Aorta (tissue), 5 donors: ENCODE data around the gene ERVK3-1. TPM values are rescaled to one million over a fixed set of nuclear protein-coding genes. Genes with fewer than 3 reads are reported as not detected.
A peak's percentile ranks its signal among the peaks of the same experiment; 100 is the strongest.
"Not testable (repeated sequence)": the region's sequence is repeated elsewhere in the genome, so short reads cannot be mapped to it uniquely, and the experiment has no call there.

Experiments
- ATAC-seq: fragments of 200-7000 bp; cut with Tn5 transposase; one replicate; pipeline ENCODE4 v1.9.1; 2022; ENCODE audit warnings: moderate library complexity; ENCODE audit not compliant: low FRiP score
- DNase-seq, 2 donors: peaks; one replicate each; pipeline ENCODE4 v3.0.0-alpha.2; 2020
- H3K27ac ChIP-seq, 2 donors: one replicate each; pipeline ENCODE4 v1.5.1; 2013; ENCODE audit warnings: low read length in 2 of 2, mild to moderate bottlenecking in 2 of 2, moderate library complexity in 2 of 2, control low read depth in 1 of 2, inconsistent platforms in 1 of 2, low read depth in 1 of 2
- H3K27me3 ChIP-seq, 2 donors: one replicate each; pipeline ENCODE4 v1.6.1; 2013; ENCODE audit warnings: control low read depth in 1 of 2, low read length in 1 of 2, mild to moderate bottlenecking in 1 of 2, moderate library complexity in 1 of 2; ENCODE audit not compliant: insufficient read depth in 2 of 2, control insufficient read depth in 1 of 2
- H3K36me3 ChIP-seq, 2 donors: one replicate each; pipeline ENCODE4 v1.6.1; 2013; ENCODE audit warnings: control low read depth in 1 of 2, low read length in 1 of 2, mild to moderate bottlenecking in 1 of 2; ENCODE audit not compliant: insufficient read depth in 2 of 2, control insufficient read depth in 1 of 2
- H3K4me1 ChIP-seq, 2 donors: one replicate each; pipeline ENCODE4 v1.6.1; 2013; ENCODE audit warnings: low read length in 2 of 2, control low read depth in 1 of 2, mild to moderate bottlenecking in 1 of 2, moderate library complexity in 1 of 2; ENCODE audit not compliant: insufficient read depth in 2 of 2, control insufficient read depth in 1 of 2
- H3K4me3 ChIP-seq, 2 donors: one replicate each; pipeline ENCODE4 v1.5.1; 2013; ENCODE audit warnings: low read length in 2 of 2, control low read depth in 1 of 2, mild to moderate bottlenecking in 1 of 2
- H3K9me3 ChIP-seq: one replicate; pipeline ENCODE4 v1.6.1; 2013; ENCODE audit warnings: mild to moderate bottlenecking, low read length; ENCODE audit not compliant: control insufficient read depth
- WGBS, 2 donors: extraction: QIAGEN DNeasy Blood & Tissue Kit; methylation state at CpG; one replicate each; pipeline ENCODE4 v1.1.7; 2013; 5-methylcytosine and 5-hydroxymethylcytosine counted together
- intact Hi-C, 2 donors: fragments of 100-400 bp; cut with DNase I; formaldehyde crosslinking; loops; one replicate each; pipeline versions ENCODE4 v1.14.2 to v1.15.0; 2022
- polyA plus RNA-seq, 2 donors: library from polyadenylated mRNA; stranded (reverse); fragments of 200-250 nt; gene quantifications; one replicate each; pipeline ENCODE4 v1.2.3, GENCODE V29; 2013
- total RNA-seq, 2 donors: library from RNA; stranded (reverse); fragmentation: NEBNext Ultra II Directional; extraction: Animal tissue kit (Norgen Biotek cat#: 25700); gene quantifications; one replicate each; pipeline ENCODE4 v1.2.1, GENCODE V29; 2021
- donor health status: healthy with polysubstance abuse.
- donor health status: Bipolar disorder and iron deficiency.
- donor health status: DM: no; HTN: no; CAD: no.
- donor health status: DM: no; HTN: no; CAD: no.
- donor health status: DM: yes; HTN: yes; CAD: no.

ERVK3-1 gene
- total and polyA plus RNA-seq, 4 donors: 26.4 to 48.1 (median 34.0) TPM

DNA sequence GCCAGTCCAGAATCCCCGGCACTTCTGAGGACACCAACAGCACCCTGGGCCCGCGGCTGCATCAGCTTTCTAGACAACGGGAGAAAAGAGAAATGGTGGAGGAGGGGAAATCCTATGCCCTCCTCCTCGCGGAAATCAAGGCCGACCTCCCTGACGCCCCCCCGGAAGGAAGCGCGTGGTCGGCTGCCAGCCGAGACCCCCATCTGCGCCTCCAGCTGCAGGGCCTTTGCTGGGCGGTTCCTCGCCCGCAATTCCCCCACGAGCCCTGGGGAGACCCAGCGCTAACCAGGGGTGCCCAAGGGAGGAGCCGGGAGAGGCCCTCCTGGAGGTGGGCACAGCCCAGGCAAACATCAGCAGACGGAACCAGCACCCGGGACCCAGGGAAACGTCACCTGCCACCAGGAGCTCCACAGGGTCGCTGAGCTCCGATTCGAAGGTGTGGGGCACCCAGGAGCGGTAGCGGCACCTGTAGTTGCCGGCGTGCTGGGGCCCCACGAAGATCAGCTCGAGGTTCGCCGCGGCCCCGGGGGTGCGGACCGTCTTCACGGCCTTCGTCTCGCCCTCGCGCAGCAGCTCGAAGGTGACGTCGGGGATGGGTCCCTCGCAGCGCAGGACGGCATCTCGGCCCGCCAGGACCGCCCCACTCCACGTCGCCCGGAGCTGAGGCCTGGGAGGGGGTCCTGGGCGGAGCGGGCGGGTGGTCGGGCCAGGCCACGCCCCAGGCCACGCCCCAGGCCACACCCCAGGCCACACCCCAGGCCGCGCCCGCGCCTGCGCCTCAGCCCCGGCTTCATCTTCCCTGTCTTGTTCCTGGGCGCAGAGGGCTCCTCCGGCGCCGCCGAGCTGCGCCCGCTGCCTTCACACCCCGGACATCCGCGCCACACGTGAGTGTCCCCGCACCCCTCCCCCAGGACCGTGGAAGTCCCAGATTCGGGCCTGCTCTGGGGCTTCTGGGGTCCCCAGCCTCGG is 42.1 kb downstream of the ERVK3-1 start:
- ATAC-seq (peak; percentile 93), DNase-seq (peak; percentile 76 to 81)
- 1 to 3% methylated on average over 72 to 82 of the region's 82 CpGs for WGBS, 2 donors
- H3K36me3 ChIP-seq: no peaks in the 10 kb centered on the region
- peak overlapping the region in 1 of 2 donors; percentile 48 for H3K4me3 ChIP-seq
- intact Hi-C loops: no loop called here
- H3K27ac ChIP-seq: no peak overlapping the region
- H3K27me3 ChIP-seq: no peaks in the 10 kb centered on the region
- no peaks in the 10 kb centered on the region for H3K4me1 ChIP-seq
- no peaks in the 10 kb centered on the region for H3K9me3 ChIP-seq

DNA sequence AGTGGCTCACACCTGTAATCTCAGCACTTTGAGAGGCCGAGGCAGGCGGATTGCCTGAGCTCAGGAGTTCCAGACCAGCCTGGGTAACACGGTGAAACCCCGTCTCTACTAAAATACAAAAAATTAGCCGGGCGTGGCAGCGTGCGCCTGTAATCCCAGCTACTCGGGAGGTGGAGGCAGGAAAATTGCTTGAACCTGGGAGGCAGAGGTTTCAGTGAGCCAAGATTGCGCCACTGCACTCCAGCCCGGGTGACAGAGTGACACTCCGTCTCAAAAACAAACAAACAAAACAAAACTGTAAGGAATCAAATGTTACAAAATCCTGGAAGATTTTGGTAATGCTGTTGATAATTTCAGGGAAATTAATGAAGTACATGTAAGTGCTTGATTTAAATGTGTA is 42.9 kb downstream of the ERVK3-1 start:
- DNase-seq: peak in 1 of 2 donors; percentile 22
- H3K9me3 ChIP-seq, H3K4me1 ChIP-seq, H3K27me3 ChIP-seq, intact Hi-C loops, ATAC-seq, H3K36me3 ChIP-seq, H3K27ac ChIP-seq: not testable (repeated sequence)
- peak overlapping the region in 1 of 2 donors; percentile 48 for H3K4me3 ChIP-seq
- WGBS, 2 donors: 19 to 29% methylated on average over 12 of the region's 12 CpGs

DNA sequence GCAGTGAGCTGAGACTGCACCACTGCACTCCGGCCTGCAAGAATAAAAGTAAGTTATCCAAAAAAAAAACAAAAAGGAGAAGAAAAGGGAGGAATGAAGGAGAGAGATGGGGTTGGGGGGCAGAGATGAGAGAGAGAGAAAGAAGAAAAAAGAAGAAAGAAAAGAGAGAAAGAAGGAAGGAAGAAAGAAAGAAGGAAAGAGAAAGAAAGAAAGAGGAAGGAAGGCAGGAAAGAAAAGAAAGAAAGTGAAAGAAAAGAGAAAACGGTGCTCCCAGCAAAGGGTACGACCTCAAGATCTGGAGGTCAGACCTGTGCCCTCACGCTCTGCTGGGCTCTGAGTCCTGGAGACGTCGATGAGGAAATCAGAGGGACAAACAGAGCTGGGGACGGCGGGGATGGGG is 44.4 kb downstream of the ERVK3-1 start:
- 38 to 57% methylated on average over 8 of the region's 8 CpGs for WGBS, 2 donors
- ATAC-seq: no peak

DNA sequence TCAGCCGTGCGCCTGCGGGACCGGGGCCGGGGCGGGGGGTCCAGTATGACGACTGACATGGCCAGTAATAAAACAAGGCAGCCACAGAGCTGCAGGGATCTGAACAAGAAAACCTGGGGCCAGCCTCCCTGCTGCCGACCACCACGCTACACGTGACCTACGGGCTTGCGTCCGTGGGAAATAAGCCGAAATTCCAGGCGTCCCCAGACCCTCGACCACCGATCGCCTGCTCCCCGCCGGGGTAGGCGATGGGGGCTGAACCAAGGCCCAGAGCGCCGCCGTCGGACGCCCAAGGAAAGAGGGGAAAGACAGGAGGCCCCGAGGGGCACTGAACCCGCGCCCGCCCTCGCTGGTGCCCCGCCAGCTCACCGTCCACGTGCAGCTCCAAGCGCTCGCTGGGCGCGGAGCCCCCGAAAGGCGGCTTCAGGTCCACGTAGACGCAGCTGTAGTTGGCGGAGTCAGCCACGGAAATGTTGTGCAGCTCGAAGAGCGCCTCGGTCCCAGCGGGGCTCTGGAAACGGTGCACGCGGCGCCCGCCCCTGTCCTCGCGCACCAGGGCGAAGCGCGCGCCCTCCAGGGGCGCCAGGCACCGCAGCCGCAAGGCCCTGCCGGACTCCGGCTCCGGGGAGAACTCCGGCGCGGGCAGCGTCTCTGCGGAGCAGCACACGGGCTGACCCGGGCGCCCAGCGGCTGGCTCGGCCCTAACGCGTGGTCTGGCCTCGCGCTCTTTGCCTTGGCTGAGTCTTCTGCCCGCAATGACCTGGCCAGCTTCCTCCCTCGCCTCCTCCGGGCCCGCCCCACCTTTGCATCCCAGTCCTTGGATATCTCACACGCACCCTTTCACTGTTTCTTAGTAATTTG is 45.1 kb downstream of the ERVK3-1 start:
- 10 to 24% methylated on average over 82 to 84 of the region's 84 CpGs for WGBS, 2 donors
- H3K4me3 ChIP-seq: no peak overlapping the region
- intact Hi-C loops: no loop called here
- ATAC-seq (no peak), DNase-seq (peak; percentile 30 to 74)
- no peaks in the 10 kb centered on the region for H3K4me1 ChIP-seq
- no peak overlapping the region for H3K27ac ChIP-seq
- H3K9me3 ChIP-seq: no peaks in the 10 kb centered on the region
- no peaks in the 10 kb centered on the region for H3K36me3 ChIP-seq
- H3K27me3 ChIP-seq: no peaks in the 10 kb centered on the region

More for the DNA sequence above, 44.4 kb downstream of the ERVK3-1 start:
- Histone ChIP-seq H3K36me3 (no peaks in the 10 kb centered on the region), H3K27ac (no peak overlapping the region), H3K4me3 (no peak overlapping the region), H3K4me1 (no peaks in the 10 kb centered on the region), H3K9me3 (no peaks in the 10 kb centered on the region), H3K27me3 (no peaks in the 10 kb centered on the region)
- intact Hi-C loops: no loop called here
- peak in 1 of 2 donors; percentile 2 for DNase-seq

DNA sequence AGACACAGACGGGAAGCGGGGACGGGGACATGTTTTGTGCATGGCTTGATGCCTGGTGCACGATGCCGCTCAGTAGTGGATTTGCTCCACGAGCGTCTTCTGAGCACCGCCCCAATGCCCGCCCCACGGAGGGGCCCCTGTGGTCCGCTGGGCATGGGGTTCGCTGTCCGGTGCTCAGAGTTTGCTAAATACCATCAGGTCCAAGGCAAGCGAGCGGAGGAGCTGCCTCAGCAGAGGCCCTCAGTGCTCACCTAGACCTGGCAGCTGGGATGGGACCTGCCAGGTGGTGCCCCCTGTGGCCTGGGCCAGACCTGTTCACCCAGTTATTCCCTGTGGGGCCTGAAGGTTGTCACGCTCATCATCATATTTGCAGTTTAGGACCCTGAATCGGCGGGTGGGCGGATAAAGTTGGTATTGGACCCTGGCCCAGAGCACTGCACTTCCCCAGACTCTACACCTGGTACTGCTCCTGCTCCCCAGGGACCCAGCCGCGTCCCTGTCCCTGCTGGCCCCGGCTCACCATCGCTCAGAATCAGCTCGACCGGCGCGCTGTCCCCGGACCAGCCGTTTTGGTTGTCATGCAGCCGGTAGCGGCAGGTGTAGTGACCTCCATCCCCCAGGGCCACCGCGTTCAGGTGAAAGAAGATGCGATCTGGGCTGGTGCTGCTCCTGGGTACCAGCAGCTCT is 45.8 kb downstream of the ERVK3-1 start:
- Histone ChIP-seq H3K27me3 (no peaks in the 10 kb centered on the region), H3K4me3 (no peak overlapping the region), H3K4me1 (no peaks in the 10 kb centered on the region), H3K36me3 (no peaks in the 10 kb centered on the region), H3K9me3 (no peaks in the 10 kb centered on the region), H3K27ac (no peak overlapping the region)
- ATAC-seq (no peak), DNase-seq (peak in 1 of 2 donors; percentile 69)
- intact Hi-C loops: no loop called here
- 54 to 74% methylated on average over 34 of the region's 34 CpGs for WGBS, 2 donors

DNA sequence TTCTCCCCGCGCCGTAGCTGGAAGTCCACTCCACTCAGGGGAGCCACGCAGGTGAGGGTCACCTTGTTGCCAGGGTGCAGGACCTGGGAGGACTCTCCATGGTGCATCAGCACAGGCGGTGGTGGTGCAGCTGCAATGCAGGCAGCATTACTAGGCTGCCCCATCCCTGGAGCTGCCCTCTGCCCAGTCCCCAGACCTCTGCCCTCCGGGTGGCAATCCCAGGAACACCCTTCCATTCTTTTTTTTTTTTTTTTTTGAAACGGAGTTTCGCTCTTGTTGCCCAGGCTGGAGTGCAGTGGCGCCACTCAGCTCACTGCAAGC is 46.3 kb downstream of the ERVK3-1 start:
- no peaks in the 10 kb centered on the region for H3K36me3 ChIP-seq
- no peak overlapping the region for H3K4me3 ChIP-seq
- WGBS, 2 donors: 82 to 91% methylated on average over 7 to 9 of the region's 9 CpGs
- H3K27ac ChIP-seq: no peak overlapping the region
- DNase-seq: peak in 1 of 2 donors; percentile 29
- H3K4me1 ChIP-seq: no peaks in the 10 kb centered on the region
- no peak for ATAC-seq
- no peaks in the 10 kb centered on the region for H3K9me3 ChIP-seq
- intact Hi-C loops: no loop called here
- H3K27me3 ChIP-seq: no peaks in the 10 kb centered on the region

DNA sequence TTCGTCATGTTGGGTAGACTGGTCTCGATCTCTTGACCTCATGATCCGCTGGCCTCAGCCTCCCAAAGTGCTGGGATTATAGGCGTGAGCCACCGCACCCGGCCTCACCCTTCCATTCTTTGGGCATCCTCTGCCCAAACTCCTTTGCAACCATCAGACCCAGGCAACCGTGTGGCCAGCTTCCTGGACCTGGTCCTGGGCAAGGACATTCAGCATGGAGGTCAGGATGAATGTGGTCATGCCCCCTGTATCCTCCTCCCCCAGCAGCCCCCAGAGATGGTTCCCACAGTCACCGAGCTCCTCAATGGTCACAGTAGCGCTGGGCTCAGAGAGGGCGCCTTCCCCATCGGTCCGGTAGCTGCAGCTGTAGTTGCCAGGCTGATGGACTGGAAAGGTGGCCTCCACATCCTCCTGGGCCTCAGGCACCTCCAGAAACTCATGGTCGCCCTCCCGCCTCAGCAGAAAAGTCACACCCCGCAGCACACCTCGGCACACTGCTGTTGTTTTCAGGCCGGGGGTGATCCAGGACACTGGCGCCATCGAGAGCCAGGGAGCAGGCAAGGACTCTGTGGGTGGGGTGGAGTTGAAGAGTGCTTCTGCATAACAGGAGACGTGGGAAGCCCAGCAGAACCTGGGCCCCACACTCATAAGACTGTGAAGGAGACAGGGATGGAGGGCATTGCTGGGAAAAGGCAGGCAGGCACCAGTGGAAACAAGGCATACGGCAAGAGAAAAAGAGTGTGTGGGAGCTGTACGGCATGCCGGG is 47.0 kb downstream of the ERVK3-1 start:
- WGBS, 2 donors: 85% methylated on average over 23 of the region's 23 CpGs
- DNase-seq (peak; percentile 35 to 63), ATAC-seq (no peak)
- intact Hi-C loops: no loop called here
- Histone ChIP-seq H3K4me3 (no peak overlapping the region), H3K27me3 (no peaks in the 10 kb centered on the region), H3K27ac (no peak overlapping the region), H3K4me1 (no peaks in the 10 kb centered on the region), H3K36me3 (no peaks in the 10 kb centered on the region), H3K9me3 (no peaks in the 10 kb centered on the region)
